ENCODE results near the gene ZNF784. TPM values are rescaled to one million over a fixed set of nuclear protein-coding genes. Genes with fewer than 3 reads are reported as not detected.

Gene ZNF784, protein sequence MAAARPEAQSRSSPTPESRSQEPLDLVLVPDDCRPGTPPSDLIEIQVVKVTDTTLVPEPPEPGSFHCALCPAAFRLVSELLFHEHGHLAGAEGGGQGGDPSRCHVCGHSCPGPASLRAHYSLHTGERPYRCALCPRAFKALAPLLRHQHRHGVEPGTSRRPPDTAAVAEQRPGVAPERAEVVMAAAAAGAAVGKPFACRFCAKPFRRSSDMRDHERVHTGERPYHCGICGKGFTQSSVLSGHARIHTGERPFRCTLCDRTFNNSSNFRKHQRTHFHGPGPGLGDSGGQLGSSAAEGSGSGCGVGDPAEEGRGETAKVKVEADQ
- total RNA-seq: 2.0 and 2.4 TPM in 2 replicates

DNA sequence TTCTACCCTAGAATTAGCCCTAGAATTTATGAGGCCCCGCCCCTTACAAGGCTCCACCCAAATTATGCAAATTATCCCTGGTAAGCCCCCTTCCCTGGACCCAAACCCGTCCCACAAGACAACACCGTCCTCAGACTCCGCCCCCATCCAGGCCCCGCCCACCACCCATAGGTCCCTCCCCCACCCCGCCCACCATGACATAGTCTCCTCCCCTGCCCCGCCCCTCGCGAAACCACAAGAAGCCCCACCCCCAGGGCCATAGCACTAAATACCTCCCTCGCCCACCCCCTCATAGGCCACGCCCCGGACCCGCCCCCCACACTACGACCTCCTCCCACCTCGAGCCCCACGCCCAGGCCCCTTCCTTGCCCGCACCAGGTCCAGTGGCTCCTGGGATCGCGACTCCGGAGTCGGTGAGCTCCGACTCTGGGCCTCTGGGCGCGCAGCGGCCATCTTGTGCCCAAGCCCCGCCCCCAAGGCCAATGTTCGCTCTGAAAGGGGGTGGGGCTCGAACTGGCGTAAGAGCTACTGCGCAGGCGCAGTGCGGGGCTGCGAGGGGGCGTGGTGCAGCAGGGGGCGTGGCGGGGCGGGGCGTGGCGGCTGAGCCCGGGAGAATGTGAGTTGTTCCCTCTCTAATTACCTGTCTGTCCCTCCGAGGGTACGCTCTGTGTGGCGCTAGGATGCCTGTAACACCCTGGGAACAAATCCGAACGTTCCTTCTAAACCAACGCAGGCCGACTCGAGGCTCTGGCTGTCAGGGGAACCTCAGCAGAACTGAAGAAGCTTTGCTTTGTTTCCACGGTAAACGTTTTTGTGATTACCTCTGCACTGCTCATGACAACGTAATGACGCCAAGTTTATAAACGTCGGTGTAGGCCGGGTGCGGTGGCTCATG is at the start of gene ZNF784:
Gene ZNF784 (minus strand): TSS at position 458 of the 895 bp plus-strand sequence. CDS start 5 bp downstream, at position 453.

DNA sequence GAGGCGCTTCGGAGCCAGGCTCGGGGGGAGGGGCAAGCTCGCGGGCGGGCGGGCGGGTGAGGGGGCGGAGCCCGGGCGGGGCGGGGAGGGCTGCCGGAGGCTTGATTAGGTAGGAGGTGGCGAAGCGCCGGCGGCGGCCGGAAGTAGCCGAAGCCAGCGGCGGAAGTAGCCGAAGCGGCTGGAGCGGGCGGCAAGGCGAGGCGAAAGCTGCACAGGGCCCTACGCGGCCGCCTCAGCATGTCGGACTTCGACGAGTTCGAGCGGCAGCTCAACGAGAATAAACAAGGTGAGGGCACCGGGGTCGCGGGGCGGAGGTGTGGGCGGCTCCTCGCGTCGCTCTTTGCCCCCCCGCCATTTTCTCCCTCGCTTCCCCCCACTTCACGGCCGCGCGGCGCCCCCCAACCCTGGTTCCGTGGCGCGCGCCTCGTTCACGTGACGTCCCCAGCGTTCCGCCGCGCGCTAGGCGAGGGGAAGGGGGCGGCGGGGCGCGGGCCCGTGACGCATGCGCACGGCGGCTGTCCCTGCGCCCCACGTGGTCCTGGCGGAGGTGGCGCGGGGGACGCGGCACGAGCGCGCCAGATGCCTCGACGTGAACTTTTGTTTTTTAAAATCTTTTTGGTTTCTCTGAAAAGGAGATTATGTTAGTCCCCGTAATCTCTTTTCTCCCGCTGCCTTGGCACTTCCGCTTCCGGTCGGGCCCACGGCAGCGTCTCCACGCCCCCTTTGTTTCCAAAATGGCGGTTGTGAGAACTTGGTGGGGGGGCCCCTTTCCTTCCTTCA is 30.7 kb upstream of the ZNF784 start, which contains the start of gene U2AF2:
Gene U2AF2 (plus strand): TSS at position 168 of the 780 bp plus-strand sequence. CDS start 70 bp downstream, at position 238.

DNA sequence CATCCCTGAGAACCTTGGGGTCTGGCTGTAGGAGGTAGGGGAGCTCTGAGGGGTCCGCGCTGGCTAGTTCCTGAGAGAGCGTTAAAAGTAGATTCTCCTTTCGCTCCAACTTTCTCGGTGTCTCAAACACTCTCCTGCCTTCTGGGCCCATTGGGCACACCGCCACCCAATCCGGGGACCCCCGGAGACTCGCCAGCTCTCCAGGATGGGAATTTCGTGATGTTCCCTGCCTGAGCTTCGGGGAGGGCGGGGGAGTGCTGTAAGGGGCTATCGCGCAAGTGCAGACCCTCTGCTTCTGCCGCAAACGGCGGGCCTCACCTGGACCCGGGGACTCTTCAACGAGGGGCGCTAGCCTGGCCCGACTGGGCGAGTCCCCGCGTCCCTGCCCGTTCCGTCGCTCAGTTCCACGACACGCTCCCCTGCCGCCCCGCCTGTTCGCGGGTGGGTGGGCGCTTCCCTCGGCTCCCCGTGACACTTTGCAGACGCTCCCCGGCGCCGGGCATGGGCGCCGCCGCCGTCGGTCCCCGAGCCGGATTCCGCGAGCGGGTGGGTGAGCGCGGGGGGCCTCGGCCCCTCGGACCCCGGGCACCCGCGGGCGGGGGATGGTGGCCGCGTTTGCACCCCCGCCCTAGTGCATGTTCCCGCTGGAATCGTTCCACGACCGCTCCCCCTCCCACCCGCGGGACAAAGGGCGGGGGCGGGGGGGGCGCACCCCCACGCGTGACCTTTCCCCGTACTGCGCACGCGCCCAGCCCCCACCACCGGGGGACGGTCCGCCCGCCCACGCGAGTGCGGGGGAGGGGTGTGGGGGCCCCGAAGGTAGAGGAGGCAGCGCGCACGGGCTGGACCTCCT is 23.6 kb upstream of the ZNF784 start, which contains the start of gene CCDC106:
Gene CCDC106 (plus strand): TSS at position 481 of the 853 bp plus-strand sequence. CDS start 835 bp downstream, outside the sequence.

DNA sequence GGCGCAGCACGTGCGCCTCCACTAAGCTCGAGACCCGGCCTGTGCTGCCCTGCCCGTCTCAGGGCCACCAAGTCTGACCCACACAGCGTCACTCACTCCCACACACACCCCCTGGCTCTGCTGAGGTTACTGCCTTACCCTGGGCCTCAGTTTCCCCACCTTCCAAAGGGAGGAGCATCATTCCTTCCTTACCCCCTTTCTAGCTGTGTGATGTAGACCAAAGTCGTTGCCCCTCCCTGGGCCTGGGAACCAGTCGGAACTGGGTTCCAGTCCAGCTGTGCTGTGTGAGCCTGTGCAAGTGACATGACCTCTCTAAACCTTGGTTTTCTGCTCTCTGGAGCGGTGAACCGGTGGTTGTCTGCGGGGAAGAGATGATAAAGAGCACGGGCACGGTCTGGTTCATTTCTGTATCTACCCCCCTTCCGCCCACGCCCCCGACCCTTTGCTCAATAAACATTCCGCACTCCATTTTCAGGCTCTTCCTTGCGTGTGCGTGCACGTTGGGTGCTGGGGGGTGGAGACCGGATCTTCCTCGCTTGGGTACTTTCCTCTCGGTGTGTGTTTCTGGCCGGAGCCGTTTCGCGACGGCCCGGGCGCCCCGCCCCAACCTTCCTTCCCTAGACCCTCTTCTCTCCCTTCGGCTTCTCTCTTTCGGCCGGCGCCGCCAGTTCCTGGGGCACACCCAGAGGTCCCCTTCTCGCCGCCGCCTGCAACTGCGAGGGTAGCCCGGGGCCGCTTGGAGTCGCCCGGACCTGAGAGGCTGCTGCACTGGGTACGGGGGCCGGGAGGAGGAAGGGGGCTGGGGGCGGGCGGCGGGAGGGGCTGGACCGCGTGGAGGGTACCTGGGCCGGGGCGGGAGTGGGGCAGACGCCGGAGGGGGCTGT is 18.9 kb upstream of the ZNF784 start, which contains the start of gene ZNF581:
Gene ZNF581 (plus strand): TSS at position 647 of the 884 bp plus-strand sequence. CDS start 923 bp downstream, outside the sequence.

DNA sequence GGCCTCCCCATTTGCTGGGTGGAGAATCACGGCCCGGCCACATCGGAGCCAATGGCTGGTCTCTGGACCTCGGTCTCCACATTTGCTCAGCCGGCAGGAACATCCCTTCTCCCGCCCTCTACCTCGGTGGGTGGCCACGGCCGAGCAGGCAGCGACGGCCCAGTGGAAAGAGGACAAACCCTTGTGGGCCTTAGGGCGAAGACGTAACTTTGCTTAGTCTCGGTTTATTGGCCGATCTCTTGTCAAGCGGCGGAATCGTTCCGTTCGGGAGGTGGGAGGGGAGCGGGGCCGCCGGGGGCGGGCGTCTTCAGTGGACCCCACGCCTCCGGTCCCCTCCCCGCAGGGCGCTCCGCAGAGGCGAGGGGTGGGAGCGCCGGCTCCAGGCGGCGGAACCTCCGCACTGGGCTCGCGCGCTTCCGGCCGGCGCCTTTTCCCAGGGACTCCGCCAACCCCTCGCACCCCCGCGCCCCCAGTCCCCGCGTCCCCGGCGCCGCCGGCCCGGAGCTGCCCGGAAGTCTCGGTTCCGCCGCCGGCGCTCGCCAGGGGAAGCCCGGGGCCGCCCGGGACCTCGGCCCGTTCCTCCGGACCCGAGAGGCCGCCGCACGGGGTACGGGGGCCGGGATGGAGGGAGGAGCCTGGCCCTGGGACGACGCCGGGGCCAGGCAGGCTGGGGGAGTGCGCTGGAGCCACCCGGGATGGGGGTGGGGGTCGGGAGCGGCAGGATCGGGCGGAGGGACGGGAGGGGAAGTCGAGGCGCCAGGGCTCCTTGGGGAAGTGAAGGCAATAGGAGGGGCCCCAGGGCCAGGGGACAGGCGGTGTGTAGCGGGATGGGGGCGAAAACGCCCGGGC is 16.4 kb upstream of the ZNF784 start, which contains the start of gene ZNF580:
Gene ZNF580 (plus strand): TSS at position 426 of the 849 bp plus-strand sequence. CDS start 1,507 bp downstream, outside the sequence.

DNA sequence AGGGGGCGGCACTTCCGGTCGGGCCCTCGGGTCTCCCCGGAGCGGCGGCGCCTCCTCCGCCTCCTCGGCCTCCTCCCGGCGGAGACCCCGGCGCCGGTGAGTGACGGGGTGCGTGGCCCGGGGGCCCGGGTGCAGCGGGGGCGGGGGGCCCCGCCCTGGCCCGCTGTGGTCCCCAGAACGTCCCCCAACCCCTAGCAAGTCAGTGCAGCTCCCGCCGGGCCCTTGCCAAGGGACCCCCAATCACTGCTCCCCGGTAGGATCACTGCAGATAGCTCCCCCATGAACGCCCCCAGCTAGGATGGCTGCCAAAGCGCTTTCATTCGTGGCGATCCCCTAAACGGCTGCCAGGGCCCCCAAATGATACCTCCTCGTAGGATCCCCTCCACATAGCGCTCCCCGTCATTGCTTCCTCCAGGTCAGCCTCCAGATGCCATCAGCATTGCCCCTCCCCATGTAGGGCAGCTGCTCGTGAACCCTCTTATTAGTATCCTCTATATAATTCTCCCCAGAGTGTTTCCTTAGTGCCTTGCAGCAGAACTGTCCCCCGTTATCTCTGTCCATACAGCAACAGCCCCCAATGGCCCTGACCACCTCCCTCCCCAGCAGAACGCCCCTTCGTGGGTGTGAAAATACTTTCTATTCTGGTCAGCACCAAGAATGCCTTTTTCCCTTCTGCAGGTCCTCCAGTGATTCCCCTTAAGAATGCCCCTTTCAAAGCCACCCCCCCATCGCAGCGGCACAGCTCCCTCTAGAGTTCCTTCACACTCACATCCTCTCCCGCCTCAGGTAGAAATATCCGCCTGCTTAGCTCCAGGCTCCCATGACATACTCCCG is 18.5 kb downstream of the ZNF784 start, which contains the start of gene ZNF865:
Gene ZNF865 (plus strand): TSS at position 11 of the 834 bp plus-strand sequence. CDS start 7,972 bp downstream, outside the sequence.

DNA sequence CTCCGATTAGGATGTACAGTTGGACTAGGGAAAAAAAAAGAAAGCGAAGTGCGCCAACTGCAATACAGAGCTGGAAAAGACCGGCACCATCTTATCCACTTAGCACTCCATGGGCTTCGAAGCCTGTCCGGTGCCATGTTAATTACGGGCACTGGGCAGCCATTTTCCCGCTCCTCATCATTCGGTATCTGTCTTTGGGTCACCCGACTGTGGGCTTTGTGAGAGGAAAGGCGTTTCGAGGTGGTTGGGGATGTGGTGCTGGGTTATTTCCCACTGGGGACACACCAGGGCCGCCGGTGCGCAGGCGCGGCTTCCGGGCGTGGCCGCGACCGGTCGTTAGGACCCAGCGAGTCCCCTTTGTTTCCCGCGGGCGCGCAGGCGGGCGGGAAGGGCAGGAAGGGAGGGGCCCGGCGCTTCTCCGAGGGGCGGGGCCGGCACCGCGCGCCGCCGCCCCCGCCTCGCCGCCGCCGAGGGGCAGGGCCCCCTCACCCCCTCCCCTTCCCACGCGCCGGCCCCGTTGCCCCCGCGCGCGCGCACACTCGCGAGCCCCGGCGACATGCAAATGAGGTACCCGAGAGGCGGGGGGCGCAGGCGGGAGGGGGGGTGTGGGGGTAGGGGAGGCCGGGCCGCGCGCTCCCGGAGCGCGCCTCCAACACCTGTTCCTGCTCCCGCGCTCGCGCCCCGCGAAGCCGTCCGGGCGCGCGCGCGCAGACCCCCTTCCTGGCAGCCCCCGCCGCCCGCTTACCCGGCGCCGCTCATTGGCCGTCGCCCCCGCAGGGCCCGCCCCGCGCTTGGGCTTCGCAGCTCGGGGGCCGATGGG is 24.3 kb downstream of the ZNF784 start, which contains the start of gene ZNF524:
Gene ZNF524 (plus strand): TSS at position 447 of the 820 bp plus-strand sequence. CDS start 1,825 bp downstream, outside the sequence.

DNA sequence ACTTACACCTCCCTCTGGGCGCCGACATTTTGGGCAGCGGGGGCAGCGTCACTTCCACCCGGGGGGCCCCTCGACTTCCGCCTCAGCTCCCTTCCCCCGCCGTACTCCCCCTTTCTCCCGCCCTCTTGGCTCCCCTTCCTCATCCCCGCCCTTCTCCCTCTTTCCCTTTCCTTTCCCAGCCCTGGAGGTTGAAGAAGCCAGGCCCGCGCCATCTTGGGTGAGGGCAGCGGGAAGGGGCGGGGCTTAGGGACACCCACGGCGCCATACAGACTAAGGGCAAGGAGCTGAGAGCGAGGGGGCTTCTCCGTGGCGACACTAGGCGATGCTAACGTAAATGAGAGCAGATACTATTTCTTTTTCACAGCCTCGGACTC is 24.9 kb downstream of the ZNF784 start, which contains the start of gene FIZ1:
Gene FIZ1 (minus strand): TSS at position 50 of the 374 bp plus-strand sequence. CDS start 1,652 bp downstream, outside the sequence.

DNA sequence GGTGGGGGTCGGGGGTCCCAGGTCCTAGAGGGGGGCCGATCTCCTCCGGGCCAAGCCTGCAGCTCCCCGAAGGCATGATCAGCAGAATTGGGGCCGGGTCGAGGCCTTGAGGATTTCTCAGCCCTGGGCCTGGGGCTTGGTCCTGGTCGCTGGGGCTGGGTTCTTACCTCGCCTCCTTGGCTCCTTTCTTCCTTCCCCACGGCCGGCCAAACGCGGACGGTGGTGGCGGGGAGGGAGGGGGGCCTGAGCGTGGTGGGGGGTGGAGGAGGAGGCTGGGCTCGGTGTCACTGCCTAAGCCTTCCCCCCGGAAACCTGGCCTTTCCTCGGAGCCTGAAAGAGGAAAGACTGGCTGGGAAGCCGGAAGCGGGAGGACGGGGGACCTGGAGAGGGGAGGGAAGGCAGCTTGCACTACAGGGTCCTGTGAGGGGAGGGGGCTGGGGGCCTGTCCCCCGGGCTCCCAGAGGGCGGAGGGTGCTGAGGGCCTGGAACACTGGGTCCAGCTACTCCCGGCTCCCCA is 43.7 kb downstream of the ZNF784 start, which contains the start of gene ZNF579:
Gene ZNF579 (minus strand): TSS at position 221 of the 517 bp plus-strand sequence. CDS start 1,209 bp downstream, outside the sequence.

Other genes with a start within 250 kb of the ZNF784 start
- not detected in 2 replicates for gene TMEM190, start 247.7 kb downstream of the ZNF784 start, total RNA-seq
- gene TMEM238, start 240.3 kb downstream of the ZNF784 start, total RNA-seq: not detected in 2 replicates
- gene RPL28, start 238.6 kb downstream of the ZNF784 start, total RNA-seq: 346 and 438 TPM in 2 replicates
- gene UBE2S, start 216.8 kb downstream of the ZNF784 start, total RNA-seq: 110 and 177 TPM in 2 replicates
- gene SHISA7, start 181.3 kb downstream of the ZNF784 start, total RNA-seq: not detected in 2 replicates
- 33.5 and 43.0 TPM in 2 replicates for gene ISOC2, start 162.9 kb downstream of the ZNF784 start, total RNA-seq
- not detected in 2 replicates for gene C19orf85, start 159.8 kb downstream of the ZNF784 start, total RNA-seq
- 2.4 and 3.2 TPM in 2 replicates for gene ZNF628, start 147.9 kb downstream of the ZNF784 start, total RNA-seq
- gene NAT14, start 139.4 kb downstream of the ZNF784 start, total RNA-seq: 8.9 and 9.6 TPM in 2 replicates
- gene SSC5D, start 136.1 kb downstream of the ZNF784 start, total RNA-seq: 0.27 and 0.79 TPM in 2 replicates
- not detected in 2 replicates for gene SBK2, start 87.4 kb downstream of the ZNF784 start, total RNA-seq
- 0.27 and 0.65 TPM in 2 replicates for gene SBK3, start 79.0 kb downstream of the ZNF784 start, total RNA-seq
- gene ZNF579, start 43.7 kb downstream of the ZNF784 start, total RNA-seq: 4.1 and 5.1 TPM in 2 replicates
- 3.2 and 4.2 TPM in 2 replicates for gene FIZ1, start 25.0 kb downstream of the ZNF784 start, total RNA-seq
- gene ZNF524, start 24.3 kb downstream of the ZNF784 start, total RNA-seq: 7.2 and 9.0 TPM in 2 replicates
- gene ZNF865, start 18.9 kb downstream of the ZNF784 start, total RNA-seq: 1.6 and 1.8 TPM in 2 replicates
- gene ZNF580, start 16.4 kb upstream of the ZNF784 start, total RNA-seq: 5.1 and 6.7 TPM in 2 replicates
- 16.4 and 16.7 TPM in 2 replicates for gene ZNF581, start 19.1 kb upstream of the ZNF784 start, total RNA-seq
- 8.0 and 8.5 TPM in 2 replicates for gene CCDC106, start 23.6 kb upstream of the ZNF784 start, total RNA-seq
- gene U2AF2, start 30.5 kb upstream of the ZNF784 start, total RNA-seq: 171 and 192 TPM in 2 replicates
- 74.6 and 86.4 TPM in 2 replicates for gene EPN1, start 50.7 kb upstream of the ZNF784 start, total RNA-seq
- not detected in 2 replicates for gene NLRP9, start 113.8 kb upstream of the ZNF784 start, total RNA-seq
- gene RFPL4A, start 134.5 kb upstream of the ZNF784 start, total RNA-seq: not detected in 2 replicates
- 0.13 TPM in 1 of 2 replicates, not detected in the other for gene RFPL4AL1, start 144.6 kb upstream of the ZNF784 start, total RNA-seq
- not detected in 2 replicates for gene NLRP11, start 207.4 kb upstream of the ZNF784 start, total RNA-seq
- gene NLRP4, start 212.0 kb upstream of the ZNF784 start, total RNA-seq: not detected in 2 replicates

Measured in thoracic aorta endothelial cell (primary cell).